ENCODE measurements around the gene PGD.
A peak's percentile ranks its signal among the peaks of the same experiment; 100 is the strongest.

PGD gene

DNA sequence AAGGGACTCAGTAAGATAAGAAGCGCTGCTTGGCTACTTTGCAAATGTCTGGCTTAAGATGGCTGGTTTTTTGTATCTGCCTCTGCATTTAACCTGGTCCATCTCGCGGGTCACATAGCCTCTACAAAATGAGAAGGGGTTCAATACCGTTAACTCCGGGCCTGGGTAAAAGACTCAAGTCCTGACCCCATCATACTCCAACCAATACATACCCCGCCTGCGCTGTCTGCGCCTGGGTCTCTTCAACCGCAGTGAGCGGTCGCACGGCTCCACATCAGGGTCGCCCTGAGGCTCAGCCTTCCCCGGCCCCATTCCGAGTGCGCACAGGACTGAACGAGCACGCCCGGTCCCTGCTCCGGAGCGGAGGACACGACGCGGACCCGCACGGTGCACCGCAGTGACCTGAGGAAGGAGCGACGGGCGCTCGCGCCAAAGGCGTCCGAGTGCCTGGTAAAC lies 558 bp upstream of the PGD start:
- Histone ChIP-seq H3K4me1 (ENCODE audit: control insufficient read depth, insufficient read depth, low read length) (peaks cover 2% of the 10 kb centered on the region; the same call in 1 of the 2 replicates), H3K9me3 (ENCODE audit: control insufficient read depth, insufficient read depth, low read depth, low read length) (no peaks in the 10 kb centered on the region), H3K4me3 (ENCODE audit: low read depth, low read length) (peak overlapping the region; percentile 55), H3K27ac (ENCODE audit: extremely low read depth, low read depth, low read length) (no peak overlapping the region), H3K36me3 (ENCODE audit: control insufficient read depth in 2 of 2, insufficient read depth in 1 of 2, low read length in 2 of 2) (peaks cover 8 to 32% of the 10 kb centered on the region in 2 experiments; a peak in 2 of 3 replicates)
- POLR2A ChIA-PET = interaction anchor here (0.5 to 2.2 kb wide), 10 partner anchors 10 to 1534 kb away, joined by 3 to 10 read pairs (median 3); partner anchors contain the start of gene CENPS
- CTCF ChIA-PET = interaction anchor here (1.0 to 1.3 kb wide), 3 partner anchors 12 to 60 kb away, joined by 3 to 4 read pairs (median 4); no protein-coding TSS in a partner anchor
- TF ChIP-seq ZNF600 (tag by site-specific recombination; IDR thresholded peaks at IDR 0.05) = peak; percentile 97
- TF ChIP-seq ZNF146 (tag by site-specific recombination; IDR thresholded peaks at IDR 0.05) = no peak
- peak; percentile 86; the same call in 1 of the 2 replicates for TF ChIP-seq ZNF335 (tag by site-specific recombination; conservative IDR thresholded peaks at IDR 0.05)
- no peak for TF ChIP-seq ZNF571 (tag by site-specific recombination; IDR thresholded peaks at IDR 0.05)
- TF ChIP-seq OVOL3 (tag by site-specific recombination; IDR thresholded peaks at IDR 0.05) = no peak
- TF ChIP-seq ZNF2 (tag by site-specific recombination; IDR thresholded peaks at IDR 0.05) = no peak
- peak; percentile 92 for TF ChIP-seq ZBTB11 (tag by site-specific recombination; conservative IDR thresholded peaks at IDR 0.05; ENCODE audit: low read depth)
- TF ChIP-seq ZFHX2 (tag by site-specific recombination; conservative IDR thresholded peaks at IDR 0.05) = no peak
- TF ChIP-seq, protein P1, sequence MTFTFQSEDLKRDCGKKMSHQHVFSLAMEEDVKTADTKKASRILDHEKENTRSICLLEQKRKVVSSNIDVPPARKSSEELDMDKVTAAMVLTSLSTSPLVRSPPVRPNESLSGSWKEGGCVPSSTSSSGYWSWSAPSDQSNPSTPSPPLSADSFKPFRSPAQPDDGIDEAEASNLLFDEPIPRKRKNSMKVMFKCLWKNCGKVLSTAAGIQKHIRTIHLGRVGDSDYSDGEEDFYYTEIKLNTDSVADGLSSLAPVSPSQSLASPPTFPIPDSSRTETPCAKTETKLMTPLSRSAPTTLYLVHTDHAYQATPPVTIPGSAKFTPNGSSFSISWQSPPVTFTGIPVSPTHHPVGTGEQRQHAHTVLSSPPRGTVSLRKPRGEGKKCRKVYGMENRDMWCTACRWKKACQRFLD (tag by site-specific recombination; IDR thresholded peaks at IDR 0.05) = no peak
- no peak for TF ChIP-seq ZNF596 (tag by site-specific recombination; IDR thresholded peaks at IDR 0.05)
- TF ChIP-seq ZNF10 (tag by site-specific recombination; IDR thresholded peaks at IDR 0.05) = peak; percentile 39; the same call in 1 of the 2 replicates
- no peak for TF ChIP-seq ZNF837 (tag by site-specific recombination; IDR thresholded peaks at IDR 0.05)
- TF ChIP-seq ZNF341 (tag by site-specific recombination; IDR thresholded peaks at IDR 0.05; ENCODE audit: low read depth) = no peak
- TF ChIP-seq ZNF510 (tag by site-specific recombination; IDR thresholded peaks at IDR 0.05; ENCODE audit: insufficient replicate concordance) = no peak
- TF ChIP-seq, protein P2, sequence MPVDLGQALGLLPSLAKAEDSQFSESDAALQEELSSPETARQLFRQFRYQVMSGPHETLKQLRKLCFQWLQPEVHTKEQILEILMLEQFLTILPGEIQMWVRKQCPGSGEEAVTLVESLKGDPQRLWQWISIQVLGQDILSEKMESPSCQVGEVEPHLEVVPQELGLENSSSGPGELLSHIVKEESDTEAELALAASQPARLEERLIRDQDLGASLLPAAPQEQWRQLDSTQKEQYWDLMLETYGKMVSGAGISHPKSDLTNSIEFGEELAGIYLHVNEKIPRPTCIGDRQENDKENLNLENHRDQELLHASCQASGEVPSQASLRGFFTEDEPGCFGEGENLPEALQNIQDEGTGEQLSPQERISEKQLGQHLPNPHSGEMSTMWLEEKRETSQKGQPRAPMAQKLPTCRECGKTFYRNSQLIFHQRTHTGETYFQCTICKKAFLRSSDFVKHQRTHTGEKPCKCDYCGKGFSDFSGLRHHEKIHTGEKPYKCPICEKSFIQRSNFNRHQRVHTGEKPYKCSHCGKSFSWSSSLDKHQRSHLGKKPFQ (tag by site-specific recombination; IDR thresholded peaks at IDR 0.05) = no peak
- TF ChIP-seq ZBTB20 (tag by site-specific recombination; IDR thresholded peaks at IDR 0.05) = no peak; the same call in 1 of the 2 replicates
- no peak for TF ChIP-seq HOXA7 (CRISPR knock-in tag; IDR thresholded peaks at IDR 0.05; ENCODE audit: borderline replicate concordance)
- TF ChIP-seq, protein P3, sequence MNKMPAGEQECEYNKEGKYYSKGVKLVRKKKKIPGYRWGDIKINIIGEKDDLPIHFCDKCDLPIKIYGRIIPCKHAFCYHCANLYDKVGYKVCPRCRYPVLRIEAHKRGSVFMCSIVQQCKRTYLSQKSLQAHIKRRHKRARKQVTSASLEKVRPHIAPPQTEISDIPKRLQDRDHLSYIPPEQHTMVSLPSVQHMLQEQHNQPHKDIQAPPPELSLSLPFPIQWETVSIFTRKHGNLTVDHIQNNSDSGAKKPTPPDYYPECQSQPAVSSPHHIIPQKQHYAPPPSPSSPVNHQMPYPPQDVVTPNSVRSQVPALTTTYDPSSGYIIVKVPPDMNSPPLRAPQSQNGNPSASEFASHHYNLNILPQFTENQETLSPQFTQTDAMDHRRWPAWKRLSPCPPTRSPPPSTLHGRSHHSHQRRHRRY (tag by site-specific recombination; IDR thresholded peaks at IDR 0.05) = no peak
- no peak for TF ChIP-seq ZNF155 (tag by site-specific recombination; IDR thresholded peaks at IDR 0.05)
- TF ChIP-seq ZNF324 (tag by site-specific recombination; IDR thresholded peaks at IDR 0.05) = no peak
- no peak for TF ChIP-seq ZFP3 (tag by site-specific recombination; IDR thresholded peaks at IDR 0.05; ENCODE audit: low read depth)
- no peak for TF ChIP-seq ZNF214 (tag by site-specific recombination; IDR thresholded peaks at IDR 0.05; ENCODE audit: borderline replicate concordance)
- no peak for TF ChIP-seq ZNF121 (tag by site-specific recombination; IDR thresholded peaks at IDR 0.05)
- no peak for TF ChIP-seq KLF17 (tag by site-specific recombination; IDR thresholded peaks at IDR 0.05)
- TF ChIP-seq, protein P4, sequence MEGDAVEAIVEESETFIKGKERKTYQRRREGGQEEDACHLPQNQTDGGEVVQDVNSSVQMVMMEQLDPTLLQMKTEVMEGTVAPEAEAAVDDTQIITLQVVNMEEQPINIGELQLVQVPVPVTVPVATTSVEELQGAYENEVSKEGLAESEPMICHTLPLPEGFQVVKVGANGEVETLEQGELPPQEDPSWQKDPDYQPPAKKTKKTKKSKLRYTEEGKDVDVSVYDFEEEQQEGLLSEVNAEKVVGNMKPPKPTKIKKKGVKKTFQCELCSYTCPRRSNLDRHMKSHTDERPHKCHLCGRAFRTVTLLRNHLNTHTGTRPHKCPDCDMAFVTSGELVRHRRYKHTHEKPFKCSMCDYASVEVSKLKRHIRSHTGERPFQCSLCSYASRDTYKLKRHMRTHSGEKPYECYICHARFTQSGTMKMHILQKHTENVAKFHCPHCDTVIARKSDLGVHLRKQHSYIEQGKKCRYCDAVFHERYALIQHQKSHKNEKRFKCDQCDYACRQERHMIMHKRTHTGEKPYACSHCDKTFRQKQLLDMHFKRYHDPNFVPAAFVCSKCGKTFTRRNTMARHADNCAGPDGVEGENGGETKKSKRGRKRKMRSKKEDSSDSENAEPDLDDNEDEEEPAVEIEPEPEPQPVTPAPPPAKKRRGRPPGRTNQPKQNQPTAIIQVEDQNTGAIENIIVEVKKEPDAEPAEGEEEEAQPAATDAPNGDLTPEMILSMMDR (tag by site-specific recombination; IDR thresholded peaks at IDR 0.05) = no peak
- no peak; the same call in 1 of the 2 replicates for TF ChIP-seq ZNF501 (tag by site-specific recombination; IDR thresholded peaks at IDR 0.05)
- TF ChIP-seq SCRT1 (tag by site-specific recombination; IDR thresholded peaks at IDR 0.05; ENCODE audit: borderline replicate concordance) = no peak
- TF ChIP-seq ZNF302 (tag by site-specific recombination; IDR thresholded peaks at IDR 0.05; ENCODE audit: low read depth) = no peak
- TF ChIP-seq ZNF560 (tag by site-specific recombination; IDR thresholded peaks at IDR 0.05; ENCODE audit: borderline replicate concordance) = no peak
- no peak for TF ChIP-seq ZNF548 (tag by site-specific recombination; IDR thresholded peaks at IDR 0.05)
